ENCODE data around the gene ZNF469.

Gene ZNF469

DNA sequence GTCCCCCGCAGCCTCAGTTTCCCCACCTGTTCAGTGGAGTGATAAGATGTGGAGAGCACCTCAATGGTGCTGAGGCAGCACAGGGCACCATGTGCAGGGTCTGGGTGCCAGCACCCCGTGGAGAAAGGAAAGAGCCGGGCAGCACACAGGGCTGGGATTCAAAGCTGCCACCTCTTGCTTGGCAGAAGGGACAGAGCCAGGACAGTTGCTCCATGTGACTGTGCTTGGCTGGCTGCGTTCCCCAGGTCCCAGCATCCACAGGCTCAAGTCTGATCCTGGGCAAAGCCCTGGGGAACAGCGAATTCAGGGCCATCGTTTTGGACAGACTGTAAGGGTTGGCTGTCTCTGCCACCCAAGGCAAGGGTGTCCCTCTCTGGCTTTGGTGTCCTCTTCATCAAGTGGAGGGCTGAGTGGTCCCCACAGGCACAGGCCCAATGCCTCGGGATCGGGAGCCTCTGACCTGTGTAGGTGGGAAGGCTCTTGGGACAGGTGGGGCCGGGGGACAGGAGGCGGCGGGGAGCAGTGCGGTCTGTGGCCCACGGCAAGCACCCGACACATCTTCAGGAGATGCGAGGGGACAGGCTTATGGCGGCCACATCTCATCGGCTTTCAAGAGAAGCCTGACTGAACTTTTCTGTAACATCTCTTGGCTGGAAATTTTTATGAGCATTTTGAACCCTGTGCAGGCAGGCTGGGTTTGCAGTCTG lies 8.5 kb downstream of the ZNF469 start:
- DNase-seq (ENCODE audit: low read depth) = no peak

- no peak for DNase-seq (ENCODE audit: low read depth)
Measured at GRCh38 chr16:88392111-88392510, 9.4 kb downstream of the ZNF469 start.

DNA sequence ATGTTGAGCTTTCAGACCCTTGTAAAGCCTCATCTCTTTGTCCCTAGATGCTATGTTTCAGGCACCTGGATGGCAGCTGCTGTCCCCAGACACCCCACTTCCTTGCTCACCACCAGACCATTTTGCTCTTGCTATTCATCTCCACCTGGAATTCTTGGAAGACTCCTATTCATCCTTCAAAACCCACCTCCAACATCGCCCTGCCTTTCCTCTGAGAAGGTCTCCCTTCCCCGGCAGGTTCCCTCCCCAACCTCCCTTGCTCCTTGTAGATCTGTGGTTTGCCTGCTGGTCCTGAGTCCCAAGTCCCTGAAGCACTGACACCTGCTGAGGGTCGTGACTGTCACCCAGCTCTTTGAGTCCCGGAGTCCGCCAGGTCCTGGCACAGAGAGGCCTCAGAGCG lies 9.9 kb downstream of the ZNF469 start:
- DNase-seq (ENCODE audit: low read depth) = no peak

DNA sequence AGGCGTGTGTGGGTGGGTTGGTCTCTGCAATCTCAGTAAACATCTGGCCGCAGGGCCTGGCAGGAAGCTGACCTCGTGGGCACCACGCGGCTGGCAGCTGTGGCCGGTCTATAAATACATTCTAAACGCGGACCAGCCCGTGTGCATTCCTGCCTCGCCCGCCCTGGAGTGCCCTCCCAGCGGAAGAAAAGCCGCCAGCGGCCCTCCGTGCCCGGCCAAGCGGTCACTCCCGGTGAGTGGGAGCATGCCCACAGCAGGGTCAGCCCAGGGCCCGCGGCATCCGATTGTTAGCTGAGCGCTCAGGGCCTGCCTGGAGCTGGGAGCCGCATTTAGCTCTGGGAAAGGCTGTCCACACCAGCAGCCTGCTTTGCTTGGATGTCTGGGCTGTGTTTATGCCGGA lies 10.3 kb downstream of the ZNF469 start:
- DNase-seq (ENCODE audit: low read depth) = no peak

GRCh38 chr16:88393571-88393970 lies 10.8 kb downstream of the ZNF469 start:
- DNase-seq (ENCODE audit: low read depth) = no peak

- no peak for DNase-seq (ENCODE audit: low read depth)
Measured at GRCh38 chr16:88394426-88394825, 11.7 kb downstream of the ZNF469 start.

- DNase-seq (ENCODE audit: low read depth) = no peak
Measured at GRCh38 chr16:88395669-88396584, 13.2 kb downstream of the ZNF469 start.

DNA sequence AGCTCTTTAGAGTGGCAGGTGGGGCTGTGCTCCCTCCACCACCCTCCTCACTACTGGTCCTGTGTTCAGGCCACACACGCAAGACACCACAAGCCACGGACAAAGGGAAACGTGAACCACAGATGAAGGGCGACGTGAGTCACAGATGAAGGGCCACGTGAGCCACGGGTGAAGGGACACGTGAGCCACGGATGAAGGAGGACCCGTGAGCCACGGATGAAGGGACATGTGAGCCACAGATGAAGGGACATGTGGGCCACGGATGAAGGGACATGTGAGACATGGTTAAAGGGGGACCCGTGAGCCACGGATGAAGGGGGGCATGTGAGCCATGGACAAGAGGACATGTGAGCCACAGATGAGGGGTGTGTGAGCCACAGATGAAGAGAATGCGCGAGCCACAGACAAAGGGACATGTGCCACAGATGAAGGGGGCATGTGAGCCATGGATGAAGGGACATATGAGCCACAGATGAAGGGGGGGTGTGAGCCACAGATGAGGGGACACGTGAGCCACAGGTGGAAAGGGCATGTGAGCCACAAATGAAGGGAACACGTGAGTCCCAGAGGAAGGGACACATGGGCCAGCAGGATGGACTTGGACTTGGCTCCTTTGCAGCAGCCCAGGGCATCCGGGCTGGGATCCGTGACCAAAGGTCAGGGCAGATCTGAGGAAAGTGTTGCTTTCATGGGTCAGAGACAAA lies 15.6 kb downstream of the ZNF469 start:
- no peak for DNase-seq (ENCODE audit: low read depth)

GRCh38 chr16:88398874-88399178 lies 16.1 kb downstream of the ZNF469 start:
- no peak for DNase-seq (ENCODE audit: low read depth)

DNA sequence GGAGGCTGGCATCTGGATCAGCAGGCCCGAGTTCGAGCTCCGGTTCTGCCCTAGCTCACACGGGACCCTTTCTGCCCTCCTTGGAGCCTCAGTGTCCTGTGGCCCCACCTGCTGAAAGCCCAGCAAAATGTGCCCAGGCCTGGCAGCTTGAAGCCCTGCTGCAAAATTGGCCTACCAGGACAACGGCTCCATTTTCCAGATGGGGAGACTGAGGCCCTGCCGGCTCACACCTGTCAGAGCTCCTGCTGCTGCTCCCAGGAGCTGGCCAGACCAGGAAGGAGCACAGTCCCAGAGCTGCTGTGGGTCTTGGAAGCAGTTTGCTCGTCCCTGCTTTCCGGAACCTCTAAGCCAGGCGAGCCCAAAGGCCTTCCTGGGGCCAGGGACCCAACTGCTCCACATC lies 17.4 kb downstream of the ZNF469 start:
- DNase-seq (ENCODE audit: low read depth) = no peak

DNA sequence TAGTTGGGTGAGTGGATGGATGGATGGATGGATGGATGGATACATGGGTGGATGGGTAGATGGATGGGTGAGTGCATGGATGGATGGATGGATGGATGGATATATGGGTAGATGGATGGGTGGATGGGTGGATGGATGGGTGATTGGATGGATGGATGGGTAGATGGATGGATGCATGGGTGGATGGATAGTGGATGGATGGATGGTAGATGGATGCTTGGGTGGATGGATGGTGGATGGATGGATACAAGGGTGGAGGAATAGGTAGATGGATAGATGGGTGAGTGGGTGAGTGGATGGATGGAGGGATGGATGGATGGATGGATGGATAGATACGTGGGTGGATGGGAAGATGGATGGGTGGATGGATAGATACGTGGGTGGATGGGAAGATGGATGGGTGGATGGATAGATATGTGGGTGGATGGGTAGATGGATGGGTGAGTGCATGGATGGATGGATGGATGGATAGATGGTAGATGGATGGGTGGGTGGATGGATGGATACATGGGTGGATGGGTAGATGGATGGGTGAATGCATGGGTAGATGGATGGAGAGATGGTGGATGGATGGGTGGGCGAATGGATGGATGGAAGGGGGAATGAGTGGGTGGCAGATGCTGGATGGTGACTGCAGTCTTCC lies 19.0 kb downstream of the ZNF469 start:
- no peak for DNase-seq (ENCODE audit: low read depth)

DNA sequence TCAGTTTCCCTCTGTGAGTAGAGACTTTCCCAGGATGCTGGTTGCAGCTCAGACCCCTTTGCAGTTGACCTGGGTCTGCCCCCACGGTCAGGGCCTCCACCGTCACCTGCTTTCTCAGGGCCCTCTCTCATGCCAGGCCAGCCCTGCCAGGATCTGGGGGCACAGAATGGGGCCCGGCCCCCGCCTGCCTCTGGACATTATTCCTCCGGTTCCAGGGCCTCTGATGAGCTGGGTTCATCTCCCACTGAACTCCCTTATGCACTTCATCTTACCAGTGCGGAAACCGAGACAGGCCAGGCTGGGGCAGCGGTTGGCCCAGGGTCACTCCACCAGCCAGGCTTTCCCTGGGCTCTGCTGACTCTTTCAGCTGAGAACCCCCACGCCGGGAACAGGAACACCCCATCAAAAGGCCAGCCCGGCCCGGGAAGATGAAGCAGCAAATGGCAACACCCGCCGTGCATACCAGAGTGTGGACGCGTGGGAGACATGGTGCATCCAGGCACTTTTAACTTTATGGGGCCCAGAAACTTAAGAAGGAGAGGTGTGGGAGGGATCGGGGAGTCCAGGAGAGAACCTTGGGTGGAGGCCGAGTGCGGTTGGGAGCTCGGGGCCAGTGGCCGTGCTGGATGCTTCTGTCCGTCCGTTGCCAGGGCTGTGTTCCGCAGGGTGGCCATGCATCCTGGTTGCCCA lies 19.9 kb downstream of the ZNF469 start:
- no peak for DNase-seq (ENCODE audit: low read depth)

GRCh38 chr16:88403794-88404581 lies 21.2 kb downstream of the ZNF469 start:
- no peak for DNase-seq (ENCODE audit: low read depth)

DNA sequence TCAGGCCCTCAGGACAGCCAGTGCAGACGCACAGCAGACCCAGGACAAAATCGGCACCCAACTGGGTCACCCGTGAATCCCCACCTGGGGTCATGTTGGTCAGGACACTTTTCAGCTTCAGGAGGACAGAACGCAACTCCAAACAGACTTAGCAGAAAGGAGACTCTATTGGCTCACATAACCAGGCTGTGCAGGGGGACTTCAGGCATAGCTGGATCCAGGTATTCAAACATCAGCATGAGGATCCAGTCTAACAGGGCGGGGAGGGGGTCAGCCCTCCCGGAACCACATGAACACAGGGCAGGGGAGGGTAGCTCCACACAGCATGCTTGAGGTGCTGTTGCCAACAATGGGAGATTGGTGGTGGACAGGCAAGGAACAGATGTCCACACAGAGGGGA lies 22.0 kb downstream of the ZNF469 start:
- no peak for DNase-seq (ENCODE audit: low read depth)

GRCh38 chr16:88405216-88406060 lies 22.7 kb downstream of the ZNF469 start:
- no peak for DNase-seq (ENCODE audit: low read depth)

- DNase-seq (ENCODE audit: low read depth) = no peak
Measured at GRCh38 chr16:88406096-88407041, 23.6 kb downstream of the ZNF469 start.

DNA sequence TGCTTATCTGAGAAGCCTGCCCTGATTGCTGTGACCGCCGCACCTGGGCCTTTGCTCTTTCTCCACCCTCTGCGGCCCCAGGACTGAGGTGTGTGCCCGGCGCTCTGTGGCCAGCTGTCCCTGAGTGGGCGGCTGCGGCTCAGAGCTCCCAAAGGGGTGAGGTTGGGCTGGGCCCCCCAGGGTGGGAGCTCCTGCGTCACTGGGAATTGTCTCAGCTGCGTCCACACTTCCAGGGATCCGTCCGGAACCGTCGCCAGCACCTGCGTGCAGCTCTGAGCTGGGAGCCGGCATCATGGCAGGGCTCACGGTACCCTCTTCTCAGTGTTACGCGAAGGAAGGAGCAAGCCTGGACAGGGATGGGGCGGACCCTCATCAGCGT lies 24.3 kb downstream of the ZNF469 start:
- no peak for DNase-seq (ENCODE audit: low read depth)

GRCh38 chr16:88407807-88408206 lies 25.0 kb downstream of the ZNF469 start:
- no peak for DNase-seq (ENCODE audit: low read depth)

- no peak for DNase-seq (ENCODE audit: low read depth)
Measured at GRCh38 chr16:88408561-88409142, 25.9 kb downstream of the ZNF469 start.
